ENCODE data around the gene DNAH2. TPM values are rescaled to one million over a fixed set of nuclear protein-coding genes. Genes with fewer than 3 reads are reported as not detected.
A peak's percentile ranks its signal among the peaks of the same experiment; 100 is the strongest.

DNAH2 gene
- total and polyA plus RNA-seq, 9 donors, result 0.88 to 10.3 (median 2.5) TPM

- WGBS, 3 donors, result 51 to 56% (median 56%) methylated on average over 7 of the region's 7 CpGs
- TF ChIP-seq POLR2A (IDR thresholded peaks at IDR 0.05), result no peak
- no peak for TF ChIP-seq CTCF (IDR thresholded peaks at IDR 0.05)
- TF ChIP-seq EP300 (IDR thresholded peaks at IDR 0.05), result no peak
- Histone ChIP-seq H3K27ac (no peak overlapping the region), H3K4me1 (ENCODE audit: insufficient read depth) (no peaks in the 10 kb centered on the region), H3K36me3 (no peaks in the 10 kb centered on the region), H3K4me3 (no peak overlapping the region), H3K27me3 (no peaks in the 10 kb centered on the region), H3K9me3 (no peaks in the 10 kb centered on the region)
- intact Hi-C loops (cut with DNase I), result no loop called here
- DNase-seq, result no peak
Measured at GRCh38 chr17:7881276-7882054, 163.9 kb downstream of the DNAH2 start.

GRCh38 chr17:7882068-7882467, 164.5 kb downstream of the DNAH2 start:
- H3K27me3 ChIP-seq, result no peaks in the 10 kb centered on the region
- no peak overlapping the region for H3K27ac ChIP-seq
- TF ChIP-seq CTCF (IDR thresholded peaks at IDR 0.05) (no peak), POLR2A (IDR thresholded peaks at IDR 0.05) (no peak), EP300 (IDR thresholded peaks at IDR 0.05) (no peak)
- no peaks in the 10 kb centered on the region for H3K9me3 ChIP-seq
- WGBS, 3 donors, result 72 to 75% (median 74%) methylated on average over 7 of the region's 7 CpGs
- no peak overlapping the region for H3K4me3 ChIP-seq
- no peaks in the 10 kb centered on the region for H3K36me3 ChIP-seq
- no peaks in the 10 kb centered on the region for H3K4me1 ChIP-seq (ENCODE audit: insufficient read depth)
- intact Hi-C loops (cut with DNase I), result no loop called here
- DNase-seq, result no peak

GRCh38 chr17:7882629-7883028, 165.1 kb downstream of the DNAH2 start:
- H3K4me3 ChIP-seq, result no peak overlapping the region
- H3K9me3 ChIP-seq, result no peaks in the 10 kb centered on the region
- TF ChIP-seq EP300 (IDR thresholded peaks at IDR 0.05) (no peak), POLR2A (IDR thresholded peaks at IDR 0.05) (no peak), CTCF (IDR thresholded peaks at IDR 0.05) (no peak)
- intact Hi-C loops (cut with DNase I), result no loop called here
- H3K27me3 ChIP-seq, result no peaks in the 10 kb centered on the region
- WGBS, 3 donors, result 66 to 90% (median 78%) methylated on average over 3 of the region's 3 CpGs
- no peak for DNase-seq
- no peaks in the 10 kb centered on the region for H3K36me3 ChIP-seq
- peak overlapping the region in 1 of 2 donors; percentile 26 for H3K27ac ChIP-seq
- H3K4me1 ChIP-seq (ENCODE audit: insufficient read depth), result no peaks in the 10 kb centered on the region

Other genes starting within 250 kb of the DNAH2 start
- gene ZBTB4, start 238.1 kb upstream of the DNAH2 start, total RNA-seq, result 100 to 1,000 TPM in 3 of 7 donors, 10 to 100 TPM in 4; 39.3 to 123 (median 85.5) TPM
- 10 to 100 TPM; 53.8 to 84.5 TPM for gene ZBTB4, start 238.1 kb upstream of the DNAH2 start, polyA plus RNA-seq
- gene SLC35G6, start 236.3 kb upstream of the DNAH2 start, total RNA-seq, result not detected
- gene SLC35G6, start 236.3 kb upstream of the DNAH2 start, polyA plus RNA-seq, result not detected
- 100 to 1,000 TPM in 2 of 7 donors, 10 to 100 TPM in 5; 39.5 to 110 (median 88.2) TPM for gene POLR2A, start 233.4 kb upstream of the DNAH2 start, total RNA-seq
- 10 to 100 TPM; 26.7 to 74.5 TPM for gene POLR2A, start 233.4 kb upstream of the DNAH2 start, polyA plus RNA-seq
- gene TNFSF12, start 168.7 kb upstream of the DNAH2 start, total RNA-seq, result 10 to 100 TPM; 37.3 to 78.3 (median 59.6) TPM
- 10 to 100 TPM; 26.6 to 70.1 TPM for gene TNFSF12, start 168.7 kb upstream of the DNAH2 start, polyA plus RNA-seq
- gene TNFSF13, start 159.0 kb upstream of the DNAH2 start, total RNA-seq, result 10 to 100 TPM; 10.4 to 38.8 (median 21.7) TPM
- 10 to 100 TPM; 16.9 to 33.1 TPM for gene TNFSF13, start 159.0 kb upstream of the DNAH2 start, polyA plus RNA-seq
- gene SENP3, start 155.8 kb upstream of the DNAH2 start, total RNA-seq, result 10 to 100 TPM; 31.2 to 44.2 (median 42.1) TPM
- gene SENP3, start 155.8 kb upstream of the DNAH2 start, polyA plus RNA-seq, result 100 to 1,000 TPM in 1 of 2 donors, 10 to 100 TPM in 1; 45.6 to 104 TPM
- gene CD68, start 138.1 kb upstream of the DNAH2 start, total RNA-seq, result 10 to 100 TPM in 5 of 7 donors, 1 to 10 TPM in 2; 5.2 to 72.0 (median 14.8) TPM
- gene CD68, start 138.1 kb upstream of the DNAH2 start, polyA plus RNA-seq, result 100 to 1,000 TPM in 1 of 2 donors, 10 to 100 TPM in 1; 22.2 to 132 TPM
- 10 to 100 TPM; 13.0 to 60.1 (median 19.6) TPM for gene MPDU1, start 133.9 kb upstream of the DNAH2 start, total RNA-seq
- 10 to 100 TPM; 26.2 to 87.9 TPM for gene MPDU1, start 133.9 kb upstream of the DNAH2 start, polyA plus RNA-seq
- 10 to 100 TPM in 3 of 7 donors, 1 to 10 TPM in 4; 5.0 to 17.3 (median 9.6) TPM for gene SOX15, start 127.7 kb upstream of the DNAH2 start, total RNA-seq
- 10 to 100 TPM in 1 of 2 donors, 1 to 10 TPM in 1; 2.7 to 15.8 TPM for gene SOX15, start 127.7 kb upstream of the DNAH2 start, polyA plus RNA-seq
- 10 to 100 TPM; 13.8 to 32.3 (median 24.2) TPM for gene FXR2, start 102.8 kb upstream of the DNAH2 start, total RNA-seq
- gene FXR2, start 102.8 kb upstream of the DNAH2 start, polyA plus RNA-seq, result 10 to 100 TPM; 26.6 to 36.1 TPM
- 100 to 1,000 TPM in 6 of 7 donors, 10 to 100 TPM in 1; 89.5 to 195 (median 145) TPM for gene SAT2, start 89.9 kb upstream of the DNAH2 start, total RNA-seq
- 100 to 1,000 TPM; 133 to 235 TPM for gene SAT2, start 89.9 kb upstream of the DNAH2 start, polyA plus RNA-seq
- 1 to 10 TPM in 4 of 7 donors, under 1 TPM in 3; 0.69 to 1.3 (median 1.1) TPM for gene SHBG, start 87.6 kb upstream of the DNAH2 start, total RNA-seq
- gene SHBG, start 87.6 kb upstream of the DNAH2 start, polyA plus RNA-seq, result under 1 TPM; 0.63 to 0.67 TPM
- 10 to 100 TPM in 5 of 7 donors, 1 to 10 TPM in 2; 3.6 to 74.5 (median 34.1) TPM for gene ATP1B2, start 66.8 kb upstream of the DNAH2 start, total RNA-seq
- 10 to 100 TPM; 15.3 to 35.1 TPM for gene ATP1B2, start 66.8 kb upstream of the DNAH2 start, polyA plus RNA-seq
- gene TP53, start 30.3 kb upstream of the DNAH2 start, total RNA-seq, result 100 to 1,000 TPM in 1 of 7 donors, 10 to 100 TPM in 6; 16.3 to 124 (median 73.5) TPM
- gene TP53, start 30.3 kb upstream of the DNAH2 start, polyA plus RNA-seq, result 10 to 100 TPM; 29.7 to 43.7 TPM
- 10 to 100 TPM in 1 of 7 donors, 1 to 10 TPM in 6; 1.1 to 10.1 (median 6.9) TPM for gene WRAP53, start 29.3 kb upstream of the DNAH2 start, total RNA-seq
- 1 to 10 TPM; 4.3 to 6.1 TPM for gene WRAP53, start 29.3 kb upstream of the DNAH2 start, polyA plus RNA-seq
- gene EFNB3, start 12.5 kb upstream of the DNAH2 start, total RNA-seq, result 10 to 100 TPM in 1 of 7 donors, 1 to 10 TPM in 6; 1.6 to 11.7 (median 3.3) TPM
- 1 to 10 TPM; 5.1 to 5.9 TPM for gene EFNB3, start 12.5 kb upstream of the DNAH2 start, polyA plus RNA-seq
- 10 to 100 TPM; 13.7 to 80.8 (median 71.9) TPM for gene KDM6B, start 116.5 kb downstream of the DNAH2 start, total RNA-seq
- 10 to 100 TPM in 1 of 2 donors, 1 to 10 TPM in 1; 9.1 to 36.9 TPM for gene KDM6B, start 116.5 kb downstream of the DNAH2 start, polyA plus RNA-seq
- 10 to 100 TPM in 3 of 7 donors, 1 to 10 TPM in 4; 2.1 to 11.9 (median 8.2) TPM for gene TMEM88, start 137.3 kb downstream of the DNAH2 start, total RNA-seq
- 10 to 100 TPM in 1 of 2 donors, 1 to 10 TPM in 1; 5.5 to 17.8 TPM for gene TMEM88, start 137.3 kb downstream of the DNAH2 start, polyA plus RNA-seq
- gene NAA38, start 139.8 kb downstream of the DNAH2 start, total RNA-seq, result 10 to 100 TPM; 46.4 to 82.8 (median 54.6) TPM
- 10 to 100 TPM in 1 of 2 donors, 1 to 10 TPM in 1; 4.6 to 59.1 TPM for gene NAA38, start 139.8 kb downstream of the DNAH2 start, polyA plus RNA-seq
- gene CYB5D1, start 140.3 kb downstream of the DNAH2 start, total RNA-seq, result 10 to 100 TPM in 6 of 7 donors, 1 to 10 TPM in 1; 7.0 to 18.8 (median 16.1) TPM
- gene CYB5D1, start 140.3 kb downstream of the DNAH2 start, polyA plus RNA-seq, result 10 to 100 TPM; 10.8 to 22.2 TPM
- gene CHD3, start 171.0 kb downstream of the DNAH2 start, total RNA-seq, result 100 to 1,000 TPM in 4 of 7 donors, 10 to 100 TPM in 3; 65.7 to 145 (median 114) TPM
- gene CHD3, start 171.0 kb downstream of the DNAH2 start, polyA plus RNA-seq, result 100 to 1,000 TPM in 1 of 2 donors, 10 to 100 TPM in 1; 87.2 to 100 TPM
- gene RNF227, start 198.5 kb downstream of the DNAH2 start, total RNA-seq, result 10 to 100 TPM in 1 of 7 donors, 1 to 10 TPM in 6; 2.7 to 16.5 (median 5.2) TPM
- gene RNF227, start 198.5 kb downstream of the DNAH2 start, polyA plus RNA-seq, result 1 to 10 TPM; 4.3 to 8.6 TPM
- gene KCNAB3, start 212.1 kb downstream of the DNAH2 start, total RNA-seq, result 1 to 10 TPM in 5 of 7 donors, under 1 TPM in 2; 0.48 to 5.9 (median 2.2) TPM
- gene KCNAB3, start 212.1 kb downstream of the DNAH2 start, polyA plus RNA-seq, result 1 to 10 TPM; 1.9 to 3.9 TPM
- gene TRAPPC1, start 214.2 kb downstream of the DNAH2 start, total RNA-seq, result 10 to 100 TPM; 27.5 to 94.3 (median 74.0) TPM
- gene TRAPPC1, start 214.2 kb downstream of the DNAH2 start, polyA plus RNA-seq, result 100 to 1,000 TPM in 1 of 2 donors, 10 to 100 TPM in 1; 77.5 to 238 TPM
- gene CNTROB, start 214.5 kb downstream of the DNAH2 start, total RNA-seq, result 10 to 100 TPM; 15.0 to 27.3 (median 25.9) TPM
- 10 to 100 TPM; 24.3 to 25.3 TPM for gene CNTROB, start 214.5 kb downstream of the DNAH2 start, polyA plus RNA-seq